Activated B cell treated with CpG ODN at 0.5 μM for 24 hours (primary cell): Measurements from ENCODE around the gene QRSL1. TPM values are rescaled to one million over a fixed set of nuclear protein-coding genes. Genes with fewer than 3 reads are reported as not detected.

Experiments used
- ATAC-seq: fragments of 200-7000 bp; cut with Tn5 transposase; one replicate; pipeline ENCODE4 v1.10.0; 2021; ENCODE audit warnings: low read depth, mild to moderate bottlenecking, moderate library complexity
- CTCF ChIA-PET: fragments of 350-600 bp; sonication (Branson Sonifier 250); formaldehyde crosslinking; loops from one replicate; lab custom pipeline; 2021; ENCODE audit warnings: antibody characterized with exemption; lab: Charles Lee
- POLR2A ChIA-PET: fragments of 350-600 bp; sonication (Branson Sonifier 250); formaldehyde crosslinking; loops from one replicate; lab custom pipeline; 2021; ENCODE audit warnings: antibody characterized with exemption; lab: Charles Lee
- DNase-seq: peaks from one replicate; pipeline ENCODE4 v3.0.0; 2022
- H3K27ac Mint-ChIP-seq: one replicate; pipeline ENCODE4 v1.8.0; 2020; ENCODE audit warnings: mixed read lengths
- H3K27me3 Mint-ChIP-seq: one replicate; pipeline ENCODE4 v1.8.0; 2021; ENCODE audit warnings: mixed read lengths
- H3K36me3 Mint-ChIP-seq: one replicate; pipeline ENCODE4 v1.8.0; 2021; ENCODE audit warnings: low read depth, mixed read lengths
- H3K4me1 Mint-ChIP-seq: one replicate; pipeline ENCODE4 v1.8.0; 2021; ENCODE audit warnings: mixed read lengths
- H3K4me3 Mint-ChIP-seq: one replicate; pipeline ENCODE4 v1.8.0; 2020; ENCODE audit warnings: mild to moderate bottlenecking, mixed read lengths
- H3K9me3 Mint-ChIP-seq: one replicate; pipeline ENCODE4 v1.8.0; 2020; ENCODE audit warnings: mixed read lengths
- intact Hi-C: fragments of 100-400 bp; cut with micrococcal nuclease; formaldehyde crosslinking; loops from one replicate; pipeline ENCODE4 v1.15.1; 2024
- total RNA-seq: library from RNA; stranded (reverse); gene quantifications from 2 replicates; pipeline ENCODE4 v1.2.3, GENCODE V29; 2022
- TF ChIP-seq, protein P1 (sequence below): fragments of 200-600 bp; IDR thresholded peaks from one replicate; pipeline ENCODE4 v1.8.0; 2022; ENCODE audit warnings: antibody characterized with exemption, mild to moderate bottlenecking

The QRSL1 gene
- total RNA-seq, 1 donor from 2014 or later, result 31.1 TPM

DNA sequence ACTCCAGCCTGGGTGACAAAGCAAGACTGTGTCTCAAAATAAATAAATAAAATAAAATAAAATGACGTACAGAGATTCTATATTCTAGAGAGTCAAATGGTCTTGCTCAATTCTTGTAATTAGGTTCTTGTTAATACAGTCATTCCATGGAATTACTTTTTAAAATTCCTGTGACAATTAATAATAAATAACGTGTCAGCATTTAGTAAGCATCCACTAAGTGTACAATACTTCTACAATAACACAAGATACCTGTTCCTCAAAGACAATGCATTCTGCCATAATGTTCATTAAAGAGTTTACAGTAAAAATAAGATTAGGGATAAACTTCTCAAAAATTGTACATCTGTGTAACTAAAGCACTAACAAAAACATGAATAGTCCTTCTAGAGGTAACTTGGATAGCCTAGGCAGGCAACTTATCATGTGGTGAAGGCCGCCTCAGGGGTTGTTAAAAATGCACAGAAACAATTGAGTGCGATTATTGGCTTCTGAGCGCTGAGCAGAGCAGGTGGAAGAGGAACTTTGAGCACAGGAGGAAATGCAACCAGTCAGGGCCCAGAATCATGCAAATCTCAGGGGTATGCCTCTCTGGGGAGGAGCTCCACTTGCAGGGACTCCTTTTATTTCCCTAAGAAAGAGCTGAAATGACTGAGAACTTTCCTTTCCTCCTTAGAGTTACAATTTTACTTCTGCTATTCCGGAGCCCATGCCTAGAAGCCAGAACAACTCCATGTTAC lies 37.1 kb downstream of the QRSL1 start:
- H3K4me3 Mint-ChIP-seq, result peak overlapping the region; percentile 66
- peak overlapping the region; percentile 87 for H3K27ac Mint-ChIP-seq

GRCh38 chr6:106667022-106667402 lies 37.6 kb downstream of the QRSL1 start:
- Mint-ChIP-seq H3K27me3 (no peaks in the 10 kb centered on the region), H3K4me3 (peak overlapping the region; percentile 66), H3K36me3 (peaks cover 42% of the 10 kb centered on the region), H3K9me3 (no peaks in the 10 kb centered on the region), H3K27ac (peak overlapping the region; percentile 87), H3K4me1 (peaks cover 64% of the 10 kb centered on the region)
- TF ChIP-seq, protein P1, sequence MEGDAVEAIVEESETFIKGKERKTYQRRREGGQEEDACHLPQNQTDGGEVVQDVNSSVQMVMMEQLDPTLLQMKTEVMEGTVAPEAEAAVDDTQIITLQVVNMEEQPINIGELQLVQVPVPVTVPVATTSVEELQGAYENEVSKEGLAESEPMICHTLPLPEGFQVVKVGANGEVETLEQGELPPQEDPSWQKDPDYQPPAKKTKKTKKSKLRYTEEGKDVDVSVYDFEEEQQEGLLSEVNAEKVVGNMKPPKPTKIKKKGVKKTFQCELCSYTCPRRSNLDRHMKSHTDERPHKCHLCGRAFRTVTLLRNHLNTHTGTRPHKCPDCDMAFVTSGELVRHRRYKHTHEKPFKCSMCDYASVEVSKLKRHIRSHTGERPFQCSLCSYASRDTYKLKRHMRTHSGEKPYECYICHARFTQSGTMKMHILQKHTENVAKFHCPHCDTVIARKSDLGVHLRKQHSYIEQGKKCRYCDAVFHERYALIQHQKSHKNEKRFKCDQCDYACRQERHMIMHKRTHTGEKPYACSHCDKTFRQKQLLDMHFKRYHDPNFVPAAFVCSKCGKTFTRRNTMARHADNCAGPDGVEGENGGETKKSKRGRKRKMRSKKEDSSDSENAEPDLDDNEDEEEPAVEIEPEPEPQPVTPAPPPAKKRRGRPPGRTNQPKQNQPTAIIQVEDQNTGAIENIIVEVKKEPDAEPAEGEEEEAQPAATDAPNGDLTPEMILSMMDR, result no peak
- POLR2A ChIA-PET, result interaction anchor here (0.8 to 1.4 kb wide), 12 partner anchors 10 to 178 kb away, joined by 3 to 14 read pairs (median 4); partner anchors contain the start of genes QRSL1 and RTN4IP1
- intact Hi-C loops, result loop anchor here (5.0 kb wide), 1 partner anchor 55 kb away; no protein-coding TSS in a partner anchor
- CTCF ChIA-PET, result interaction anchor here (1.1 to 1.6 kb wide), 2 partner anchors 10 to 57 kb away, joined by 3 to 5 read pairs; no protein-coding TSS in a partner anchor
- no peak for ATAC-seq
- no peak for DNase-seq

More for the DNA sequence above, 37.1 kb downstream of the QRSL1 start:
- Mint-ChIP-seq H3K4me1 (peaks cover 66% of the 10 kb centered on the region), H3K36me3 (peaks cover 44% of the 10 kb centered on the region), H3K9me3 (no peaks in the 10 kb centered on the region), H3K27me3 (no peaks in the 10 kb centered on the region)
- peak; percentile 49 for DNase-seq
- peak; percentile 99 for ATAC-seq
- intact Hi-C loops, result loop anchor here (1.0 to 5.0 kb wide), 6 partner anchors 8 to 54 kb away; partner anchors contain the start of genes QRSL1 and RTN4IP1
- POLR2A ChIA-PET, result interaction anchor here (0.8 to 1.5 kb wide), 13 partner anchors 10 to 178 kb away, joined by 3 to 14 read pairs (median 4); partner anchors contain the start of genes QRSL1 and RTN4IP1
- CTCF ChIA-PET, result interaction anchor here (1.1 to 1.6 kb wide), 2 partner anchors 11 to 57 kb away, joined by 3 to 5 read pairs; no protein-coding TSS in a partner anchor
- TF ChIP-seq, protein P1, result no peak

DNA sequence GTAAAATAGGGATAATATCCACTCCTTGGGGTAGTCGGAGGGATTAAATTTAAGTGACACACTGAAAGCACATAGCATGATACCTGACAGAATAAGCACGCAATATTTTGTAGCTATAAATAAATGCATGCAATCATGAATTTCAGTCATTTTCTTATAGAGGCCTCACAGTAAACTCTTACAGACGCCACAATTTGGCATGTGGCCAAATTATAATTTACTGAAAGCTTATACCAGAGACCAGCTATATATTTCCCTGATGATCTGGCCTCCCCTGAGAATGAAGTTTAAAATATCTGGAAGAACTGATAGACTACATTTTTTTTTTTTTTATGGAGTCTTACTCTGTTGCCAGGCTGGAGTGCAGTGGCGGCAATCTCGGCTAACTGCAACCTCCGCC lies 40.9 kb downstream of the QRSL1 start:
- TF ChIP-seq, protein P1, result no peak
- Mint-ChIP-seq H3K9me3 (no peaks in the 10 kb centered on the region), H3K27me3 (no peaks in the 10 kb centered on the region), H3K4me1 (peaks cover 44% of the 10 kb centered on the region), H3K4me3 (no peak overlapping the region), H3K36me3 (peaks cover 11% of the 10 kb centered on the region), H3K27ac (no peak overlapping the region)
- no peak for ATAC-seq
- intact Hi-C loops, result no loop called here
- ChIA-PET POLR2A (interaction anchor here (1.0 to 1.5 kb wide), 2 partner anchors 18 to 21 kb away, joined by 3 to 5 read pairs; no protein-coding TSS in a partner anchor), CTCF (no interaction called here)
- no peak for DNase-seq

GRCh38 chr6:106671651-106672050 lies 42.3 kb downstream of the QRSL1 start:
- ChIA-PET CTCF (no interaction called here), POLR2A (no interaction called here)
- H3K27me3 Mint-ChIP-seq, result no peaks in the 10 kb centered on the region
- TF ChIP-seq, protein P1, result no peak
- ATAC-seq, result no peak
- H3K4me1 Mint-ChIP-seq, result peaks cover 39% of the 10 kb centered on the region
- H3K9me3 Mint-ChIP-seq, result no peaks in the 10 kb centered on the region
- intact Hi-C loops, result loop anchor here (2.0 kb wide), 1 partner anchor 17 kb away; no protein-coding TSS in a partner anchor
- no peak overlapping the region for H3K27ac Mint-ChIP-seq
- no peak overlapping the region for H3K4me3 Mint-ChIP-seq
- DNase-seq, result no peak
- H3K36me3 Mint-ChIP-seq, result peaks cover 2% of the 10 kb centered on the region
